Natural killer cell (primary cell): ENCODE data around the gene PDE6B. TPM values are rescaled to one million over a fixed set of nuclear protein-coding genes. Genes with fewer than 3 reads are reported as not detected.
A peak's percentile ranks its signal among the peaks of the same experiment; 100 is the strongest.
"Not testable (repeated sequence)": the region's sequence is repeated elsewhere in the genome, so short reads cannot be mapped to it uniquely, and the experiment has no call there.

Source experiments
- ATAC-seq, 3 donors: fragments of 150-1000 bp in 2 of 3; fragments of 200-7000 bp in 1 of 3; cut with Tn5 transposase; 1 replicate in 1 of 3; 2 replicates in 2 of 3; pipeline ENCODE4 v1.10.0; 2021; ENCODE audit warnings: mild to moderate bottlenecking in 2 of 3, moderate library complexity in 2 of 3
- DNase-seq, 2 donors: peaks; one replicate each; pipeline versions ENCODE4 v3.0.0 to v3.0.0-alpha.2; 2013 to 2021; ENCODE audit warnings: mixed read lengths in 1 of 2
- H3K27ac ChIP-seq: one replicate; pipeline ENCODE4 v1.5.1; 2013; ENCODE audit warnings: mild to moderate bottlenecking, low read length
- H3K27me3 ChIP-seq: one replicate; pipeline ENCODE4 v1.6.1; 2013; ENCODE audit warnings: low read length; ENCODE audit not compliant: control insufficient read depth, insufficient read depth
- H3K36me3 ChIP-seq: one replicate; pipeline ENCODE4 v1.6.1; 2013; ENCODE audit warnings: low read length; ENCODE audit not compliant: control insufficient read depth, insufficient read depth
- H3K4me1 ChIP-seq: one replicate; pipeline ENCODE4 v1.6.1; 2013; ENCODE audit warnings: low read length; ENCODE audit not compliant: control insufficient read depth, insufficient read depth
- H3K4me3 ChIP-seq: one replicate; pipeline ENCODE4 v1.5.1; 2013; ENCODE audit warnings: low read length
- H3K9me3 ChIP-seq: one replicate; pipeline ENCODE4 v1.6.1; 2013; ENCODE audit warnings: low read length; ENCODE audit not compliant: control insufficient read depth, insufficient read depth
- H3K27ac Mint-ChIP-seq, 2 donors: one replicate each; pipeline ENCODE4 v1.8.0; 2022; ENCODE audit warnings: mild to moderate bottlenecking in 2 of 2, mixed read lengths in 2 of 2, moderate library complexity in 1 of 2
- H3K27me3 Mint-ChIP-seq, 2 donors: one replicate each; pipeline ENCODE4 v1.8.0; 2022; ENCODE audit warnings: low read depth in 2 of 2, mixed read lengths in 2 of 2
- H3K36me3 Mint-ChIP-seq: one replicate; pipeline ENCODE4 v1.8.0; 2022; ENCODE audit warnings: mixed read lengths
- H3K4me1 Mint-ChIP-seq, 2 donors: one replicate each; pipeline ENCODE4 v1.8.0; 2022; ENCODE audit warnings: mixed read lengths in 2 of 2
- H3K4me3 Mint-ChIP-seq: one replicate; pipeline ENCODE4 v1.8.0; 2022; ENCODE audit warnings: mild to moderate bottlenecking, moderate library complexity, mixed read lengths
- H3K9me3 Mint-ChIP-seq, 2 donors: one replicate each; pipeline ENCODE4 v1.8.0; 2022; ENCODE audit warnings: mixed read lengths in 2 of 2
- CTCF ChIP-seq: fragments of 200-600 bp; IDR thresholded peaks from one replicate; pipeline ENCODE4 v1.8.0; 2022; ENCODE audit warnings: antibody characterized with exemption
- WGBS: methylation state at CpG from one replicate; pipeline ENCODE4 v1.1.7; 2013; ENCODE audit warnings: missing lambda C conversion rate; ENCODE audit not compliant: insufficient coverage; 5-methylcytosine and 5-hydroxymethylcytosine counted together
- intact Hi-C: fragments of 100-400 bp; cut with micrococcal nuclease; formaldehyde crosslinking; loops from one replicate; pipeline ENCODE4 v1.14.2; 2022
- total RNA-seq, 4 donors: library from RNA; stranded (reverse); fragments of 120-200 nt in 1 of 4; gene quantifications; one replicate each; pipeline versions ENCODE4 v1.2.3 to v1.2.4, GENCODE V29; 2013 to 2022

Gene PDE6B
- total RNA-seq, 3 donors from 2014 or later (not counting 1 experiment from before 2014, with no cell fraction given) = 15.8 to 18.8 (median 17.2) TPM

GRCh38 chr4:688854-689681, 63.7 kb downstream of the PDE6B start, which contains the start of gene SLC49A3:
SLC49A3 (minus strand) TSS chr4:689151; CDS start chr4:689127, 24 bp downstream.
- no peaks in the 10 kb centered on the region for H3K9me3 ChIP-seq
- ATAC-seq (peak; percentile 19 to 69 (median 65)), DNase-seq (no peak)
- peak within 1 kb of the TSS; percentile 47 for H3K27ac ChIP-seq
- Mint-ChIP-seq H3K36me3 (no peaks in the 10 kb centered on the region), H3K27ac (peak within 1 kb of the TSS in 1 of 2 donors; percentile 82), H3K4me1 (peaks cover 5 to 18% of the 10 kb centered on the region in 2 donors), H3K4me3 (peak within 1 kb of the TSS; percentile 57), H3K9me3 (no peaks in the 10 kb centered on the region), H3K27me3 (no peaks in the 10 kb centered on the region)
- TF ChIP-seq CTCF = no peak
- intact Hi-C loops = no loop called here
- peak within 1 kb of the TSS; percentile 44 for H3K4me3 ChIP-seq
- no peaks in the 10 kb centered on the region for H3K27me3 ChIP-seq
- WGBS = 10% methylated on average over 59 of the region's 59 CpGs
- H3K4me1 ChIP-seq = peaks cover 36% of the 10 kb centered on the region
- no peaks in the 10 kb centered on the region for H3K36me3 ChIP-seq

- H3K4me3 ChIP-seq = peak overlapping the region; percentile 39
Observed at GRCh38 chr4:689723-690122, 64.3 kb downstream of the PDE6B start.

GRCh38 chr4:692771-693554, 67.6 kb downstream of the PDE6B start:
- H3K4me1 Mint-ChIP-seq = peaks cover 0 to 12% of the 10 kb centered on the region in 2 donors
- Histone ChIP-seq H3K4me1 (peaks cover 24% of the 10 kb centered on the region), H3K27me3 (peaks cover 3% of the 10 kb centered on the region), H3K9me3 (no peaks in the 10 kb centered on the region), H3K27ac (no peak overlapping the region), H3K4me3 (no peak overlapping the region), H3K36me3 (no peaks in the 10 kb centered on the region)
- ATAC-seq (no peak), DNase-seq (no peak)
- no peak for TF ChIP-seq CTCF
- H3K9me3 Mint-ChIP-seq = no peaks in the 10 kb centered on the region
- intact Hi-C loops = no loop called here
- no peak overlapping the region for H3K27ac Mint-ChIP-seq
- 73% methylated on average over 28 of the region's 32 CpGs for WGBS
- H3K36me3 Mint-ChIP-seq = no peaks in the 10 kb centered on the region
- no peak overlapping the region for H3K4me3 Mint-ChIP-seq
- H3K27me3 Mint-ChIP-seq = peaks cover 0 to 9% of the 10 kb centered on the region in 2 donors

More at GRCh38 chr4:689723-690122, 64.3 kb downstream of the PDE6B start:
- intact Hi-C loops = no loop called here
- Histone ChIP-seq H3K4me1 (peaks cover 36% of the 10 kb centered on the region), H3K27ac (peak overlapping the region; percentile 12), H3K27me3 (no peaks in the 10 kb centered on the region), H3K36me3 (no peaks in the 10 kb centered on the region), H3K9me3 (no peaks in the 10 kb centered on the region)
- WGBS = 70% methylated on average over 8 of the region's 8 CpGs
- H3K27me3 Mint-ChIP-seq = peaks cover 0 to 5% of the 10 kb centered on the region in 2 donors
- peak overlapping the region; percentile 47 for H3K4me3 Mint-ChIP-seq
- no peaks in the 10 kb centered on the region for H3K9me3 Mint-ChIP-seq
- TF ChIP-seq CTCF = no peak
- peaks cover 5 to 16% of the 10 kb centered on the region in 2 donors for H3K4me1 Mint-ChIP-seq
- DNase-seq (no peak), ATAC-seq (no peak)
- no peaks in the 10 kb centered on the region for H3K36me3 Mint-ChIP-seq
- peak overlapping the region in 1 of 2 donors; percentile 59 for H3K27ac Mint-ChIP-seq

GRCh38 chr4:694341-694940, 69.1 kb downstream of the PDE6B start:
- H3K36me3 Mint-ChIP-seq, H3K27me3 ChIP-seq, H3K4me3 Mint-ChIP-seq, H3K27me3 Mint-ChIP-seq, H3K27ac Mint-ChIP-seq, H3K36me3 ChIP-seq, ATAC-seq, H3K27ac ChIP-seq, intact Hi-C loops, H3K4me3 ChIP-seq, H3K9me3 ChIP-seq, DNase-seq, H3K9me3 Mint-ChIP-seq: not testable (repeated sequence)
- H3K4me1 Mint-ChIP-seq = peaks cover 4 to 19% of the 10 kb centered on the region in 2 donors
- WGBS = 92% methylated on average over 12 of the region's 12 CpGs
- H3K4me1 ChIP-seq = peaks cover 20% of the 10 kb centered on the region
